Measurements from ENCODE around the gene PAIP2.

PAIP2 gene

GRCh38 chr5:139312075-139312474 lies 29.6 kb upstream of the PAIP2 start:
- H3K27me3 ChIP-seq (ENCODE audit: insufficient read depth, low read length, poor library complexity, severe bottlenecking) = no peaks in the 10 kb centered on the region
- peaks cover 100% of the 10 kb centered on the region for H4K20me1 ChIP-seq (ENCODE audit: insufficient read depth, low read length, poor library complexity, severe bottlenecking)
- no peak for TF ChIP-seq EZH2phosphoT487 (IDR thresholded peaks at IDR 0.05; ENCODE audit: borderline replicate concordance)
- TF ChIP-seq CTCF (conservative IDR thresholded peaks at IDR 0.05; ENCODE audit: low read length) = no peak
- H3K9me3 ChIP-seq (ENCODE audit: insufficient read depth, low read depth, low read length) = no peaks in the 10 kb centered on the region
- H2AFZ ChIP-seq (ENCODE audit: low read length) = no peak overlapping the region
- peaks cover 4% of the 10 kb centered on the region; the same call in 1 of the 2 replicates for H3F3A ChIP-seq (ENCODE audit: low read depth)
- no peak overlapping the region for H3K9ac ChIP-seq (ENCODE audit: low read depth, low read length, poor library complexity, severe bottlenecking)
- peaks cover 100% of the 10 kb centered on the region for H3K79me2 ChIP-seq (ENCODE audit: insufficient read depth, low read length)
- no peak overlapping the region for H3K4me2 ChIP-seq (ENCODE audit: low read depth, low read length, poor library complexity, severe bottlenecking)
- H3K9me2 ChIP-seq (replicated peaks; ENCODE audit: low read depth, low read length) = no peaks in the 10 kb centered on the region
- H3K36me3 ChIP-seq (ENCODE audit: insufficient read depth, low read length) = peaks cover 46% of the 10 kb centered on the region
- H3K4me3 ChIP-seq (ENCODE audit: low read length, poor library complexity, severe bottlenecking) = no peak overlapping the region
- H3K4me1 ChIP-seq (ENCODE audit: insufficient read depth, low read length, poor library complexity, severe bottlenecking) = peaks cover 14% of the 10 kb centered on the region

GRCh38 chr5:139314276-139314675 lies 27.4 kb upstream of the PAIP2 start:
- Histone ChIP-seq H3K4me3 (ENCODE audit: low read length, poor library complexity, severe bottlenecking) (no peak overlapping the region), H3K79me2 (ENCODE audit: insufficient read depth, low read length) (peaks cover 99% of the 10 kb centered on the region), H4K20me1 (ENCODE audit: insufficient read depth, low read length, poor library complexity, severe bottlenecking) (peaks cover 99% of the 10 kb centered on the region), H3K9ac (ENCODE audit: low read depth, low read length, poor library complexity, severe bottlenecking) (no peak overlapping the region), H3K9me3 (ENCODE audit: insufficient read depth, low read depth, low read length) (no peaks in the 10 kb centered on the region), H3K36me3 (ENCODE audit: insufficient read depth, low read length) (peaks cover 57% of the 10 kb centered on the region), H3F3A (ENCODE audit: low read depth) (peaks cover 4% of the 10 kb centered on the region; the same call in 1 of the 2 replicates), H2AFZ (ENCODE audit: low read length) (no peak overlapping the region), H3K4me2 (ENCODE audit: low read depth, low read length, poor library complexity, severe bottlenecking) (no peak overlapping the region), H3K4me1 (ENCODE audit: insufficient read depth, low read length, poor library complexity, severe bottlenecking) (peaks cover 6% of the 10 kb centered on the region), H3K27me3 (ENCODE audit: insufficient read depth, low read length, poor library complexity, severe bottlenecking) (no peaks in the 10 kb centered on the region), H3K9me2 (replicated peaks; ENCODE audit: low read depth, low read length) (no peaks in the 10 kb centered on the region)
- TF ChIP-seq EZH2phosphoT487 (IDR thresholded peaks at IDR 0.05; ENCODE audit: borderline replicate concordance) (no peak), CTCF (conservative IDR thresholded peaks at IDR 0.05; ENCODE audit: low read length) (no peak)

GRCh38 chr5:139315056-139315615 lies 26.5 kb upstream of the PAIP2 start:
- TF ChIP-seq EZH2phosphoT487 (IDR thresholded peaks at IDR 0.05; ENCODE audit: borderline replicate concordance) = no peak
- no peak for TF ChIP-seq CTCF (conservative IDR thresholded peaks at IDR 0.05; ENCODE audit: low read length)
- Histone ChIP-seq H2AFZ (ENCODE audit: low read length) (no peak overlapping the region), H3K4me2 (ENCODE audit: low read depth, low read length, poor library complexity, severe bottlenecking) (no peak overlapping the region), H3K9ac (ENCODE audit: low read depth, low read length, poor library complexity, severe bottlenecking) (no peak overlapping the region), H3K36me3 (ENCODE audit: insufficient read depth, low read length) (peaks cover 63% of the 10 kb centered on the region), H3K4me1 (ENCODE audit: insufficient read depth, low read length, poor library complexity, severe bottlenecking) (peaks cover under 1% of the 10 kb centered on the region), H3F3A (ENCODE audit: low read depth) (peaks cover 4% of the 10 kb centered on the region; the same call in 1 of the 2 replicates), H3K9me3 (ENCODE audit: insufficient read depth, low read depth, low read length) (no peaks in the 10 kb centered on the region), H3K27me3 (ENCODE audit: insufficient read depth, low read length, poor library complexity, severe bottlenecking) (no peaks in the 10 kb centered on the region), H4K20me1 (ENCODE audit: insufficient read depth, low read length, poor library complexity, severe bottlenecking) (peaks cover 92% of the 10 kb centered on the region), H3K79me2 (ENCODE audit: insufficient read depth, low read length) (peaks cover 95% of the 10 kb centered on the region), H3K9me2 (replicated peaks; ENCODE audit: low read depth, low read length) (no peaks in the 10 kb centered on the region), H3K4me3 (ENCODE audit: low read length, poor library complexity, severe bottlenecking) (no peak overlapping the region)

Data from Loucy (cell line).